Measurements from ENCODE around the gene ABCA2.

ABCA2 gene

DNA sequence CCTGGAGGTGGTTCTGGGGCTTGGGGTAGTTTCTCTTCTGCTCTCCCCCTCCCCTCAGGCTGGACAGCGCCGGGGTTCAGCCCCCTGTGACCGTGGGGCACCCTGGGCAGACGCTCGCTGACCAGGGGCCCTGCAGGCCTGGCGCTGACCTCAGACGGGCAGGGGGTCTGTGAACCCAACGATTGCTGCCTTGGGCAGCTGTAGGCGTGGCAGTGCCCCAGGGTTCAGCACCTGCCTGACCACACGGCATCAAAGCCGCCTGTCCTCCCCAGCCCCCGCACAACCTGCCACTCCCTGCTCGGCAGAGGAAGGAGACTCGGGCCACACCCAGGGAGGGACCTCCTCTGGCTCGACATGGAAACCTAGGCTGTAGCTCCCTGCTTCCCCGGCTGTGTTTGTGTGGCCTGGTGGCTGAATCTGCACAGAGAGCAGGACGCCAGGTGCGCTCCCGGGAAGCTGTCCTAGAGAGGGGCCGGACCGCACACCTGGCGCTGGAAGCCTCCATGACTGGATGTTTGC lies 63.8 kb downstream of the ABCA2 start:
- no peak for TF ChIP-seq CTCF (IDR thresholded peaks at IDR 0.05; ENCODE audit: low read depth, low read length)
- no peak for DNase-seq (ENCODE audit: extremely low read depth, low read depth)

GRCh38 chr9:136963751-136964150 lies 64.3 kb downstream of the ABCA2 start:
- DNase-seq (ENCODE audit: extremely low read depth, low read depth), result no peak
- no peak for TF ChIP-seq CTCF (IDR thresholded peaks at IDR 0.05; ENCODE audit: low read depth, low read length)

- no peak for TF ChIP-seq CTCF (IDR thresholded peaks at IDR 0.05; ENCODE audit: low read depth, low read length)
- DNase-seq (ENCODE audit: extremely low read depth, low read depth), result no peak
Measured at GRCh38 chr9:136963341-136963740, 64.7 kb downstream of the ABCA2 start.

DNA sequence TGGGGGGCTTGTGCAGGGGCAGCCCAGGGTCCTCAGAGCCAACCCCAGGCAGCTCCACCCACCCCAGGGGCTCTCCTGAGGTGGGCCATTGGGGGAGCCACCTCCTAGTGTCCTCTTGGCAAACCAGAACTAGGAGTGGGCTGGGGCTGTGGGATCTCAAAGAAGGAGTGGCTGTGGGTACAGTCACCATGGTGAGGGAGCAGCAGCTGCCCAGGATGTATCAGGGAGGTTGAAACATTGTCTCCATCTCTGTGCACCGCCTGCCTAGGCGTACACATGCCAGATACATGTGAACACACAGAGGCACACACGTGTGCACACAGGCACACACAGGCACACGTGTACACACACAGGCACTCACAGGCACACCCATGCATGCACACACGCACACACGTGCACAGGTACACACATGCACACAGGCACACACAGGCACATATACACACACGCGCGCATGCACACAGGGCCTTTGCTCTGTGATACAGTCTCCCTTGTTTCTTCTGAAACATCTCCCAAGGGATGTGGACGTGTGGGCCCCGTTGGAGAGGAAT lies 65.3 kb downstream of the ABCA2 start:
- no peak for TF ChIP-seq CTCF (IDR thresholded peaks at IDR 0.05; ENCODE audit: low read depth, low read length)

GRCh38 chr9:136962163-136962562 lies 65.9 kb downstream of the ABCA2 start:
- no peak for TF ChIP-seq CTCF (IDR thresholded peaks at IDR 0.05; ENCODE audit: low read depth, low read length)
- DNase-seq (ENCODE audit: extremely low read depth, low read depth), result no peak

More for the DNA sequence above, 65.3 kb downstream of the ABCA2 start:
- DNase-seq (ENCODE audit: extremely low read depth, low read depth), result no peak

- no peak for TF ChIP-seq CTCF (IDR thresholded peaks at IDR 0.05; ENCODE audit: low read depth, low read length)
- DNase-seq (ENCODE audit: extremely low read depth, low read depth), result no peak
Measured at GRCh38 chr9:136961279-136962065, 66.6 kb downstream of the ABCA2 start.

DNA sequence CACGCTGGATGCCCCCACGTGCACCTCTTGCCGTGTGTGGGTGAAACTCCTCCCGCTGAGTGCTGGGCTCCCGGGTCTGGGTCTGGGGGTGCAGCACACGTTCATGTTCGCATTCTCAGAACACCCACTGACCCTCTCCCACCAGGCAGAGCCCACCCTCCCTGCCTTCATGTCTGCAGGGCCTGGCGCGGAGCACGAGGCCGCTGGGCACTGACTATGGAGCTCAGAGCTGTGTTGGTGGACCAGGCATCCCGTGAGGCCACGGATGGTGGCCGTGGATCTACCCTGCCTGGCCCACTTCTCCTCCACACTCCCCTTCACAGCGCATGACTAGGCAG lies 67.1 kb downstream of the ABCA2 start:
- DNase-seq (ENCODE audit: extremely low read depth, low read depth), result no peak
- no peak for TF ChIP-seq CTCF (IDR thresholded peaks at IDR 0.05; ENCODE audit: low read depth, low read length)
